Measurements from ENCODE around the gene PTPRN2.
A peak's percentile ranks its signal among the peaks of the same experiment; 100 is the strongest.
"Not testable (repeated sequence)": the region's sequence is repeated elsewhere in the genome, so short reads cannot be mapped to it uniquely, and the experiment has no call there.

Gene PTPRN2

DNA sequence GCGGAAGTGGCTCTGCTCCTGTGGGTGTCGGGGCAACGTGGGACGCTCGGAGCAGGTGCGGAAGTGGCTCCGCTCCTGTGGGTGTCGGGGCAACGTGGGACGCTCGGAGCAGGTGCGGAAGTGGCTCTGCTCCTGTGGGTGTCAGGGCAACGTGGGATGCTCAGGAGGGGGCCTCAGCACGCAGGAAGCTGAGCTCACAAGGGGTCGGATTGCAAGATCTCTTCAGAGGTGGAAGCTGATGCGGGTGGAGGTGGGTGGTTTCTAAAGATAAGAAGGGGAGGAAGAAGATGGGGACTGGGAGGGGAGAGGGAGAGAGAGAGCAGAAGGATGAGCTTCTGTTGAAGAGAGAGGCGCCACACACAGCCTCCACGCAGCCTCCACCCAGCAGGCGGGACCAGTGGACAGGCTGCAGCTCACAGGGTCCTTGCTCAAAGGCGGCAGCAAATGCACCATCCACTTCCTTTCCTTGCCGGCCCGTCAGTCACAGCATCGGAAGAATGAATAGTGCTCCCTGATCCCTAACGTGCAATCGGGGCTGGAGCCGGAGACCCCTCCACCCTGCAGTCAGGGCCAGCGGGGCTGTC is 78.7 kb downstream of the PTPRN2 start:
- peaks cover 54% of the 10 kb centered on the region for H3K9me3 ChIP-seq (ENCODE audit: control insufficient read depth, insufficient read depth, low read depth, low read length)
- no peaks in the 10 kb centered on the region for H3K4me1 ChIP-seq (ENCODE audit: control insufficient read depth, insufficient read depth, low read length)
- no peaks in the 10 kb centered on the region; the same call in 1 of the 2 replicates for H3K27me3 ChIP-seq (ENCODE audit: control insufficient read depth, insufficient read depth, low read length)
- no peaks in the 10 kb centered on the region for H3K36me3 ChIP-seq (ENCODE audit: control insufficient read depth, insufficient read depth, low read length)
- no peak overlapping the region for H3K4me3 ChIP-seq (ENCODE audit: low read depth, low read length)
- no peak overlapping the region for H3K27ac ChIP-seq (ENCODE audit: low read depth, low read length)
- no peak overlapping the region for H3K9ac ChIP-seq (ENCODE audit: low read length)

DNA sequence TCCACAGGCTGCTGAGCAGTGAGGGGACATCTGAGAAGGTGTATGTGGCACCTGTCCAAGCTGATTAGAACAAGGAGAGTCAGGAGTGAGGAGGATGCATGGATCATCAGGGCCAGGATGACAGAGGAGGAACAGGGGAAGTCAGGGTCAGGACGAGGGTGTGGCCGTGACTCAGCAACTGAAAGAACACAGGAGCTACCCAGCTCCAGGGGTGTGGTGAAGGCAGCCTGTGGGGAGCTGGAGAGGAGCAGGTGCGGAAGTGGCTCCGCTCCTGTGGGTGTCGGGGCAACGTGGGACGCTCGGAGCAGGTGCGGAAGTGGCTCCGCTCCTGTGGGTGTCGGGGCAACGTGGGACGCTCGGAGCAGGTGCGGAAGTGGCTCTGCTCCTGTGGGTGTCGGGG is 79.3 kb downstream of the PTPRN2 start:
- not testable (repeated sequence) for H3K36me3 ChIP-seq (ENCODE audit: control insufficient read depth, insufficient read depth, low read length); H3K27ac ChIP-seq (ENCODE audit: low read depth, low read length); H3K4me1 ChIP-seq (ENCODE audit: control insufficient read depth, insufficient read depth, low read length); H3K9ac ChIP-seq (ENCODE audit: low read length); H3K4me3 ChIP-seq (ENCODE audit: low read depth, low read length); H3K27me3 ChIP-seq (ENCODE audit: control insufficient read depth, insufficient read depth, low read length)
- peaks cover 53% of the 10 kb centered on the region for H3K9me3 ChIP-seq (ENCODE audit: control insufficient read depth, insufficient read depth, low read depth, low read length)

DNA sequence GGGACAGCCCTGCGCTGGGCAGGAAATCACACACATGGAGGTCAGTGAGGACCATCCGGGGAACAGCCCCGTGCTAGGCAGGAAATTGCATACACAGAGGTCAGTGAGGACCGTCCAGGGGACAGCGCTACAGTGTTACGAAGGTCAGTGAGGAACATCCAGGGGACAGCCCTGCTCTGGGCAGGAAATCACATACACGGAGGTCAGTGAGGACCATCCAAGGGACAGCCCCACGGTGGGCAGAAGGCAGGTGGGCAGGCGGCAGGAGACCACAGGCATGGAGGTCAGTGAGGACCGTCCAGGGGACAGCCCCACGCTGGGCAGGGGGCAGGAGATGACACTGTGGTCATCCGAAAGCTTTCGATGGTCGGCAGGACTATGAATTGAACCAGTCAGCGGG is 79.7 kb downstream of the PTPRN2 start:
- Histone ChIP-seq H3K36me3 (ENCODE audit: control insufficient read depth, insufficient read depth, low read length) (no peaks in the 10 kb centered on the region), H3K4me1 (ENCODE audit: control insufficient read depth, insufficient read depth, low read length) (no peaks in the 10 kb centered on the region), H3K4me3 (ENCODE audit: low read depth, low read length) (no peak overlapping the region), H3K9me3 (ENCODE audit: control insufficient read depth, insufficient read depth, low read depth, low read length) (peaks cover 49% of the 10 kb centered on the region), H3K9ac (ENCODE audit: low read length) (no peak overlapping the region), H3K27me3 (ENCODE audit: control insufficient read depth, insufficient read depth, low read length) (no peaks in the 10 kb centered on the region; the same call in 1 of the 2 replicates), H3K27ac (ENCODE audit: low read depth, low read length) (no peak overlapping the region)

DNA sequence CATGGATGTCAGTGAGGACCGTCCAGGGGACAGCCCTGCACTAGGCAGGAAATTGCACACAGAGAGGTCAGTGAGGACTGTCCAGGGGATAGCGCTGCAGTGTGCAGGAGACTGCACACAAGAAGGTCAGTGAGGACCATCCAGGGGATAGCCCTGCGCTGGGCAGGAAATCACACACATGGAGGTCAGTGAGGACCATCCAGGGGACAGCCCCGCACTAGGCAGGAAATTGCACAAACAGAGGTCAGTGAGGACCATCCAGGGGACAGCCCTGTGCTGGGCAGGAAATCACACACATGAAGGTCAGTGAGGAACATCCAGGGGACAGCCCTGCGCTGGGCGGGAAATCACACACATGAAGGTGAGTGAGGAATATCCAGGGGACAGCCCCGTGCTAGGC is 80.4 kb downstream of the PTPRN2 start:
- not testable (repeated sequence) for H3K27me3 ChIP-seq (ENCODE audit: control insufficient read depth, insufficient read depth, low read length); H3K9ac ChIP-seq (ENCODE audit: low read length); H3K36me3 ChIP-seq (ENCODE audit: control insufficient read depth, insufficient read depth, low read length); H3K4me1 ChIP-seq (ENCODE audit: control insufficient read depth, insufficient read depth, low read length); H3K27ac ChIP-seq (ENCODE audit: low read depth, low read length); H3K4me3 ChIP-seq (ENCODE audit: low read depth, low read length)
- peaks cover 42% of the 10 kb centered on the region for H3K9me3 ChIP-seq (ENCODE audit: control insufficient read depth, insufficient read depth, low read depth, low read length)

DNA sequence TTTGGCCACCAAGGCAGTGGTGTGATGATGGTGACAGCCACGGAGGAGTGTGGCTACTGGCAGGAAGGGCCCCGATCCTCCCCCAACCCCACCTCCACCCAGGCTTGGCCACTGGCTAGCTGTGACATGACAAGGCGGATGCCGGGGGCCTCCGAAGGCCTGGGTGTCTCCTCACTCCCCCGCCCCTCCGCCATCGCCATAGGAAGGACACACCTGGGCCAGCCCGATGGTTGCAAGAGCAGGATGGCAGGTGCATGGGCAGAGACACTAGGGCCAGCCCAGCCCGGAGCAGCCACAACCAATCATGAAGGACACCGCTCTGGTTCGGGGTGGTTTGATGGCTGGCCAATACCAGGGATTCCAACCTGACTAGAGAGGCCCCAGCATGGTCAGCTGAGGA is 81.0 kb downstream of the PTPRN2 start:
- Histone ChIP-seq H3K36me3 (ENCODE audit: control insufficient read depth, insufficient read depth, low read length) (no peaks in the 10 kb centered on the region), H3K9me3 (ENCODE audit: control insufficient read depth, insufficient read depth, low read depth, low read length) (peaks cover 36% of the 10 kb centered on the region), H3K4me3 (ENCODE audit: low read depth, low read length) (no peak overlapping the region), H3K27me3 (ENCODE audit: control insufficient read depth, insufficient read depth, low read length) (no peaks in the 10 kb centered on the region), H3K9ac (ENCODE audit: low read length) (no peak overlapping the region), H3K4me1 (ENCODE audit: control insufficient read depth, insufficient read depth, low read length) (no peaks in the 10 kb centered on the region), H3K27ac (ENCODE audit: low read depth, low read length) (no peak overlapping the region)

DNA sequence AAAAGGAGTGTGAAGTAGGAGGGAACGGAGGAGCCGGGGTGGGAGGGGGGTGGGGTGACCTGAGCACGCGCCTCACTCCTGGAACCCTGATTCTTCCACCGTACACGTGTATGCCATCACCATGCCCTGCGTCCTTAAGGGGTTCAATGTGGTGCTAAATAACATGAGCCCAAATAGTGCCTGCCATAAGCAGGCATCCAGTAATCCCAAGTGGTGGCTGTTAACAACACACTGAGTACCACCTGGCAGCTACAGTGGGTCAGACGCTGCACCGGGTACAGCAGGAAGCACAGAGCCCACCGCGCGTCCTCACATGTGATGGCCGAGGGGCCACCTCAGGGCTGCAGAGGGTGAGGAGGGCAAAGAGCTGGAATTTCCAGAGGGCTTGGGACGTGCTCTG is 81.9 kb downstream of the PTPRN2 start:
- Histone ChIP-seq H3K4me3 (ENCODE audit: low read depth, low read length) (no peak overlapping the region), H3K27ac (ENCODE audit: low read depth, low read length) (no peak overlapping the region), H3K27me3 (ENCODE audit: control insufficient read depth, insufficient read depth, low read length) (no peaks in the 10 kb centered on the region), H3K4me1 (ENCODE audit: control insufficient read depth, insufficient read depth, low read length) (peaks cover 1% of the 10 kb centered on the region; the same call in 1 of the 2 replicates), H3K9ac (ENCODE audit: low read length) (no peak overlapping the region), H3K9me3 (ENCODE audit: control insufficient read depth, insufficient read depth, low read depth, low read length) (peaks cover 27% of the 10 kb centered on the region), H3K36me3 (ENCODE audit: control insufficient read depth, insufficient read depth, low read length) (no peaks in the 10 kb centered on the region)

DNA sequence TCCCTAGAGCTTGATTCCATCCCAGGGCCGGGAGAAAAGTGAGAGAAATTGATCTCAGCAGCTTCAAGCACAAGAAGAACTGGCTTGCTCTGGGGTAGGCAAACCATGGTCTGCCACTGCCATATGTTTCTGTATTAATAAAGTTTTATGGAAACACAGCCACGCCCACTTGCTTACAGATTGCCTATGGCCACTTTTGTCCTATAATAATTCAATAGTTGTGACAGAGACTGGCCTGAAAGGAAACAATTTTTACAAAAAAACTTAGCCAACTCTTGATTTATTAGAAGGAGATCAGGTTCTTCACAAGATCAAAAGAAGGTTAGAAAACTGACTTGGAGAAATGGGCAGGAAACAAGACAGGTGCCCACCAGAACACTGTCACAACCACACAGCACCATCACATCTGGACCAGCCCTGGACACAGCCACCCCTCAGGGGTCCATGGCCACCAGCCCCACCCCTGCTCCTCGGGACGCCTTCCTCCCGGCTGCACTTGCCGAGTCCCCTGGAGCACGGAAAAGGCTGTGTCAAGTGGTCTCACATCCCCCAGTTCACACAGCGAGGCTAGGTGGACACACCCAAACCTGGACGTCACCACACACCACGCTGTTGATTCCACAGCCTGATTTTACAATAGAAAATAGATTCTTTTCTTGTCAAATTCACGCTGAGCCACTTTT is 85.4 kb downstream of the PTPRN2 start:
- H3K4me3 ChIP-seq (ENCODE audit: low read depth, low read length): no peak overlapping the region
- no peaks in the 10 kb centered on the region for H3K36me3 ChIP-seq (ENCODE audit: control insufficient read depth, insufficient read depth, low read length)
- no peak overlapping the region for H3K27ac ChIP-seq (ENCODE audit: low read depth, low read length)
- peaks cover 19% of the 10 kb centered on the region for H3K9me3 ChIP-seq (ENCODE audit: control insufficient read depth, insufficient read depth, low read depth, low read length)
- no peaks in the 10 kb centered on the region for H3K27me3 ChIP-seq (ENCODE audit: control insufficient read depth, insufficient read depth, low read length)
- H3K4me1 ChIP-seq (ENCODE audit: control insufficient read depth, insufficient read depth, low read length): peaks cover 10% of the 10 kb centered on the region
- H3K9ac ChIP-seq (ENCODE audit: low read length): no peak overlapping the region

DNA sequence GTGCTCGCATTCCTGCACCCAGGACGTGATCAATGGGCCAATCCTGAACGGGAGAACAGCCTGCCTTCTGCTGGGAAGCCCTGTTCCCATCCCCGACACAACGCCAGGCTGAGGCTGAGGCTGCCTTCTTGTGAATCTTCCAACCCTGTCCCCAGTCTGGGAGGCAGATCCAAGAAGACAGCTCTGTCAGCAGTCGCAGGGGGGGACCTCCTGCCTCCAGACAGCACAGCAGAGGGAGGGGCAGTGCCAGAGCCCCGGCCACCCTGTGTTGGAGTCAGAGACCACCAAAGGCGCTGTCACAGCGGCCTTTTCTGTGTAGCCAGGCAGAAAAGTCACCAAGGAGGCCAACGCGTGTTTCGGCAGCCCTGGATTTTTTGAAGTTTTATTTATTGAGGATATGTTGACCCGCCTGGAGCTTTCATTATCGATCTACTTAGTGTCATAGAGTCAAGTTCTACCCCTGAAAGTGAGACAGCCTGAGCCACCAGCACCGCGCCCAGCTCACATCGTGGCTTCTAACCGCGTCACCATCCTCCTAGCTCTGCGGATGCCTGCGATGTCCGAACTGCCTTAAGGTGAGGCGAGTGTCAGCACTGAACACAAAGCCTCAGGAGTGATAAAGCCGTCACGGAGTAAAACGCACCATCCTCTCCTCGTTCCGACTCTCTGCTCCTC is 86.1 kb downstream of the PTPRN2 start:
- Histone ChIP-seq H3K36me3 (ENCODE audit: control insufficient read depth, insufficient read depth, low read length) (no peaks in the 10 kb centered on the region), H3K4me3 (ENCODE audit: low read depth, low read length) (no peak overlapping the region), H3K9ac (ENCODE audit: low read length) (no peak overlapping the region), H3K27ac (ENCODE audit: low read depth, low read length) (no peak overlapping the region), H3K9me3 (ENCODE audit: control insufficient read depth, insufficient read depth, low read depth, low read length) (peaks cover 14% of the 10 kb centered on the region), H3K4me1 (ENCODE audit: control insufficient read depth, insufficient read depth, low read length) (peaks cover 10% of the 10 kb centered on the region), H3K27me3 (ENCODE audit: control insufficient read depth, insufficient read depth, low read length) (no peaks in the 10 kb centered on the region)

DNA sequence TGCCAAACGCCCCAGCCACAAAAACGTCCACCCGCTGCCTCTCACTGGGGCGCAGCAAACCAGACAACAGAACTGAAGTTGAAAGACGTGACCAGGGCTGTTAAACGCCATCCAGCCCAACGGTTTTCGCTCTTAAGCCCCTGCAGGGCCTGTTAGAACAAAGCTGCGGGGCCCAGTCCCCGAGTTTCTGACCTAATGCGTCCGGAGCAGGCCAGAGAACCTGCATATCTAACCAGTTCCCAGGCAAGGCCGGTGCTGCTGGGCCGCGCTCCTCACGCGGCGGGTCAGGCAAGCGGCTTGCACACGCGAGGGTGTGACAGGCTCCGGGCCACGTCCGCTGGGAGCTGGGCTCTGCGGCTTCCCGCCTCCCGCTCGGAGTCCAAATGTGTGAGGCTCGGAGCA is 87.0 kb downstream of the PTPRN2 start:
- no peak overlapping the region for H3K4me3 ChIP-seq (ENCODE audit: low read depth, low read length)
- peaks cover 14% of the 10 kb centered on the region for H3K4me1 ChIP-seq (ENCODE audit: control insufficient read depth, insufficient read depth, low read length)
- H3K36me3 ChIP-seq (ENCODE audit: control insufficient read depth, insufficient read depth, low read length): no peaks in the 10 kb centered on the region
- 0 out of 2 replicates have a peak overlapping the region, but pooled peaks have one; percentile 33 for H3K27ac ChIP-seq (ENCODE audit: low read depth, low read length)
- H3K9me3 ChIP-seq (ENCODE audit: control insufficient read depth, insufficient read depth, low read depth, low read length): peaks cover 6% of the 10 kb centered on the region
- peaks cover under 1% of the 10 kb centered on the region; the same call in 1 of the 2 replicates for H3K27me3 ChIP-seq (ENCODE audit: control insufficient read depth, insufficient read depth, low read length)
- no peak overlapping the region for H3K9ac ChIP-seq (ENCODE audit: low read length)

DNA sequence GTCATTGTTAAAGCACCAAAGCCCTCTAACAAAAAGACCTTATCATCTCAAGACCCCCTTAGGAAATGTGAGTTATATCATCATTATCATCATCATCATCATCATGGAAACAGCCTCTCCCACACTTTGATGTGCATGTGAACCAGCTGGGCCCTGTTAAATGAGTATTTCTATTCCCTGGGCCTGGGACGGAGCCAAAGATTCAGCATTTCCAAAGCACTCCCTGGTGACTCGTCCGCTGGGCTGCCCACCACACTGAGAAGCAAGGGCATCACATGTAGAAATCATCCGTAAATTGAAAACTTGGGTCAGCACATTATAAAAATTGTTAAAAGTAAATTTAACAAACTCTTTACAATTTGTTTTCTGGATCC is 88.6 kb downstream of the PTPRN2 start:
- no peaks in the 10 kb centered on the region for H3K36me3 ChIP-seq (ENCODE audit: control insufficient read depth, insufficient read depth, low read length)
- no peak overlapping the region for H3K27ac ChIP-seq (ENCODE audit: low read depth, low read length)
- H3K9me3 ChIP-seq (ENCODE audit: control insufficient read depth, insufficient read depth, low read depth, low read length): no peaks in the 10 kb centered on the region
- H3K4me1 ChIP-seq (ENCODE audit: control insufficient read depth, insufficient read depth, low read length): peaks cover 23% of the 10 kb centered on the region
- H3K9ac ChIP-seq (ENCODE audit: low read length): no peak overlapping the region
- H3K4me3 ChIP-seq (ENCODE audit: low read depth, low read length): no peak overlapping the region
- peaks cover 8% of the 10 kb centered on the region; the same call in 1 of the 2 replicates for H3K27me3 ChIP-seq (ENCODE audit: control insufficient read depth, insufficient read depth, low read length)

DNA sequence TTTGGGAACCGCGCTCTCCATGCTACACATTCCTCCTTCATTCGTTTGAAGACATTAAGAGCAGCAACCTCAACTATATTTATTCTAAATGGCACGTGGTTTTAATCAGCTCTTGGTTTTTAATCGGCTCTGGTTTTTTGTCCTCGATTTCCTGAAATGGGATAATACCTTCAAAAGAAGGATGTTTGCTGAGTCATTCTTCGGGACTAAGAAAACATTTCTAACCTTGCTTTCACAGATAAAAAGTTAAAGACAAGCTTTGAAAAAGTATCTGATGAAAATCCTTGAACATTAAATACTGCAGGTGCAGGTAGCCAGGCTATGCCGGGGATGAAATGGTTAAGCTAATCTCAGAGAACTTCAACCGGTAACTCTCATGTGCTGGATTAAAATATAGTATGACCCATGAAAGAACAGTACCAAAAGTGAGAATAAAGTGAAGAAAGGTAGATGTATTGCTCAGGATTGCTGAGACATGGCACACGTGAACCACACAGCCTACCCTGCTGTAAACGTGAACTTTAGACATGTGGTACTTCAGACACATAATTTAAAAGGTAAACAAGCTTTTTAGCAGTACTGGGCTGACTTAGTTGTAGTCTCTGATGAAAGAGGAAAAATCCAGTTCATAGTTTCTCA is 89.1 kb downstream of the PTPRN2 start:
- Histone ChIP-seq H3K4me1 (ENCODE audit: control insufficient read depth, insufficient read depth, low read length) (peaks cover 23% of the 10 kb centered on the region), H3K9me3 (ENCODE audit: control insufficient read depth, insufficient read depth, low read depth, low read length) (no peaks in the 10 kb centered on the region), H3K27ac (ENCODE audit: low read depth, low read length) (no peak overlapping the region), H3K27me3 (ENCODE audit: control insufficient read depth, insufficient read depth, low read length) (peaks cover 8% of the 10 kb centered on the region; the same call in 1 of the 2 replicates), H3K9ac (ENCODE audit: low read length) (no peak overlapping the region), H3K4me3 (ENCODE audit: low read depth, low read length) (no peak overlapping the region), H3K36me3 (ENCODE audit: control insufficient read depth, insufficient read depth, low read length) (no peaks in the 10 kb centered on the region)
